GM12873 (cell line): ENCODE results near the gene FABP1.

Source experiments
- CTCF ChIP-seq: IDR thresholded peaks from 2 replicates; pipeline ENCODE4 v1.5.1; 2012; ENCODE audit warnings: low read depth, mild to moderate bottlenecking, moderate library complexity, low read length, control low read depth; ENCODE audit not compliant: insufficient read depth; ENCODE audit errors: missing control alignments

FABP1 gene

DNA sequence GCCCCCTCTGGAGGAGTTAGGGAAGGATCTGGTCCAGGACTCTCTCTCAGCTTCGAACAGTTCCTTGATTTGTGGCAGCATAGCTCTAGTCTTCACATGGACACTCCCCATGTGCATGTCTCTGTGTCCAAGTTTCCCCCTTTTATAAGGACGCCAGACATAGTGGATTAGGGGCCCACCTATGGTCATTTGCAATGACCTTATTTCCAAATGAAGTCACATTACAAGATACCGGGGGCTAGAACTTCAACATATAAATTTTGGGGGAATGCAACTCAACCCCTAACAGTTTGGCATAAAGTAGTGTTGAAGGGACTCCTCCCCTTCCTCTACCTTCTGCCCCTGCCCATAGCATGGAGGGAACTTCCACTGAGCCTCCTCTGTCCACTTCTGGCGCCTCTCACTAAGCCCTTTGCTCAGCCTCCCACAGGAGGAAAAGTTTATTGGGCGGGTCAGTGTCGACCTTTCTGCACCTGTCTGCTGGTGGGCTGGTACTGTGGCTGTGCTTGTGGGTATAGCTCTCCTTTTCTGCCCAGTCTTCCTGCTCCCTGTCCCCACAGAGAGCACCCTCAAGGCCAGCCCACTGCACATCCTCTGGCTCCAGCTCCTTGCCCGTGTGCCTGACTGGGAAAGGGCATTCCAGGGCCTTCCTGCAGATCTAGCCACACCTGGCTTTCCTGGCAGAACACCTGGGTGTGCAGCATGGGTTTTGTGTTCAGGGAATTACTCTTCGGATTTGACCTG, 5.5 kb downstream of the FABP1 start:
- no peak for TF ChIP-seq CTCF

DNA sequence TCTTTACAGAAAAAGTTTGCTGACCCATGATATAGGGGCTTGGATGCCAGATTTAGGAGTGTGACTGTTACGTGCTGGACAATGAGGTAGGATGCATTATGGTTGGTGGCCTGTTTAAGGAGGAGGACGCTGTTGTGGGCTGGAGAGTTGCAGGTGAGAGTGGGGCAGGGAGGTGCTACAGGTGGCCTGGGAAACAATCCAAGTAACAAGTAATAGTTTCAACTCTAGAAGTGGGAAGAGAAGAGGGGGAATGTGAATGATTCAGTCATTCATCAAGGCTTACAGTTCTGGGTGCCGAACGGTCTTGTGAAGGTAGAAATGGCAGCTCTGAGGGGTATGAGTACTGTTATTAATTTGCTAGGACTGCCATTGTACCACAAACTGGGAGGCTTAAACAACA, 6.2 kb downstream of the FABP1 start:
- TF ChIP-seq CTCF, result no peak

GRCh38 chr2:88117973-88118372, 9.9 kb downstream of the FABP1 start:
- TF ChIP-seq CTCF, result no peak

GRCh38 chr2:88116669-88117432, 11.0 kb downstream of the FABP1 start:
- no peak for TF ChIP-seq CTCF

DNA sequence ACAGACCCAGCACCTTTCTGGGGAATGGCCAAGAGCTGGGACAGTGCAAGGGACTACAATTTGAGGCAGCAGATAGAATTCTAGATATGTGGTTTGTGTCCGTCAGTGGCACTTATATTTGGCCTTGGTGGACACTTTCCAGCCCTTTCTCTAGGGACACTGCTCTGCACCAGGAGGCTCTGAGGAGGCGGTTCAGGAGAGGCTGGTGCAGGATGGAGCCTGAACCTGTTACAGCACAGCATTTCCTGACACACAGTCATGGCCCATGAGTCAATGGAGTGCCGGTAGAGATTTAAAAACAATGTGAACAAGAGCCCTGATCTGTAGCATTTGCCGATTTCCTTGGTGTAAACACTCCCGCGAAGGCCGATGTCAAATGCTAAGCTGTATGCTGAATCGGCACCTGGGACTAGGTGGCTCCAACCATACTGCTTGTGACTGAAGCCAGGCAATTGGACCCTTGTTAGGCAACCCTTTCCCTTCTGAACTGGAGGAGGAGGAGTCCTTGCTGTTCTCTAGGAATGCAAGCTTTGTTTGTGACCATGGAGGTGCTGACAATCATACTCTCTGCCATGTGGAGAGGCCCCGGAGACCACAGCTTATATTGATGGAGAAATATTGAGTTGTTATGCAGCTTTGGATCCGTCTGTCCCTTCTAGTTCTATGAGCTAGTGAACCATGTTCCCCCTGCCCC, 11.9 kb downstream of the FABP1 start:
- no peak for TF ChIP-seq CTCF

GRCh38 chr2:88114889-88115288, 13.0 kb downstream of the FABP1 start:
- no peak for TF ChIP-seq CTCF

GRCh38 chr2:88113069-88113468, 14.8 kb downstream of the FABP1 start:
- TF ChIP-seq CTCF, result no peak
